Body of pancreas (tissue), 4 donors: Measurements from ENCODE around the gene CELSR1.

Experiments used
- CTCF ChIP-seq, 7 experiments: fragments of 450-650 bp in 4 of 7; fragments of 200-600 bp in 3 of 7; sonication (generic) in 3 of 7; IDR thresholded peaks; one replicate each; pipeline ENCODE4 v1.5.1; 2016 to 2019; ENCODE audit warnings: antibody characterized with exemption in 7 of 7
- POLR2A ChIP-seq, 3 donors: fragments of 450-650 bp; IDR thresholded peaks; one replicate each; pipeline ENCODE4 v1.6.1; 2016; ENCODE audit warnings: antibody characterized with exemption in 3 of 3, mild to moderate bottlenecking in 2 of 3

DNA sequence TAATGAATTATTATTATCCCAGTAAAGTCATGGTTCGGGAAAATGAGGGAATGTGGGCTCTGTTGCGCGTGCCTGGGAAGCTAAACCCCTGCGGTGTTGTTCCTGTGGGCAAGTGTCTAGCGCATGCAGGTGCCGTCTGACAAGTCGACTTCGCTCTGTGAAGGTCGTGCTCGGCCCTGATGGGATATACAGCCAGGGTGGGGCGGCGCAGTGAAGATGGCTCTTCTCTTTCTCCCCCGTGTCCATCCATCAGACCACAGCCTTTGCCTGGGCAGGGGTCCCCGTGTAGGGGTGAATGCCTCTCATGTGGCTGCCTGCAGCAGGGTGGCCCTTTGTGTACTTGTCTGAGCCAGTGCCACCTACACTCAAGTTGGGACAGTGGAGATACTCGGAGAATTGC lies 214.7 kb downstream of the CELSR1 start:
- TF ChIP-seq CTCF (IDR thresholded peaks at IDR 0.05), result no peak
- TF ChIP-seq POLR2A (IDR thresholded peaks at IDR 0.05), result no peak
